ENCODE data around the gene CFAP20DC.

- TF ChIP-seq POLR2AphosphoS5 (IDR thresholded peaks at IDR 0.05; ENCODE audit: insufficient read depth in 1 of 2, low read depth in 1 of 2) (no peak), POLR2A (IDR thresholded peaks at IDR 0.05) (no peak), CTCF (IDR thresholded peaks at IDR 0.05) (no peak)
Measured at GRCh38 chr3:58800032-58800431, 249.8 kb downstream of the CFAP20DC start.

Measured in vagina (tissue), 2 donors.